Stimulated activated naive CD8-positive, alpha-beta T cell treated with anti-CD3 and anti-CD28 coated beads, Interleukin-15, amount 100 ng/mL, for 72 hours (primary cell): Measurements from ENCODE around the gene MCM3.

Experiments used
- ATAC-seq: fragments of 150-1000 bp; cut with Tn5 transposase; 2 replicates; pipeline ENCODE4 v1.10.0; 2021; ENCODE audit warnings: mild to moderate bottlenecking, moderate library complexity
- DNase-seq, 2 donors: peaks; one replicate each; pipeline ENCODE4 v3.0.0; 2021 to 2022
- H3K27ac Mint-ChIP-seq, 2 donors: one replicate each; pipeline ENCODE4 v1.8.0; 2022; ENCODE audit warnings: mild to moderate bottlenecking in 2 of 2, mixed read lengths in 2 of 2, moderate library complexity in 2 of 2
- H3K27me3 Mint-ChIP-seq: one replicate; pipeline ENCODE4 v1.8.0; 2022; ENCODE audit warnings: mixed read lengths
- H3K4me1 Mint-ChIP-seq: one replicate; pipeline ENCODE4 v1.8.0; 2022; ENCODE audit warnings: mild to moderate bottlenecking, mixed read lengths
- H3K4me3 Mint-ChIP-seq, 2 donors: one replicate each; pipeline ENCODE4 v1.8.0; 2022; ENCODE audit warnings: mild to moderate bottlenecking in 2 of 2, mixed read lengths in 2 of 2, moderate library complexity in 1 of 2
- H3K9me3 Mint-ChIP-seq, 2 donors: one replicate each; pipeline ENCODE4 v1.8.0; 2022; ENCODE audit warnings: mixed read lengths in 2 of 2

Gene MCM3

GRCh38 chr6:52284460-52285176 is at the start of gene MCM3:
MCM3 (minus strand) TSS chr6:52284742; CDS start chr6:52284674, 68 bp downstream.
- Mint-ChIP-seq H3K4me1 (peaks cover 54% of the 10 kb centered on the region), H3K4me3 (peak within 1 kb of the TSS in 1 of 2 donors; percentile 76), H3K9me3 (no peaks in the 10 kb centered on the region), H3K27me3 (no peaks in the 10 kb centered on the region), H3K27ac (peak within 1 kb of the TSS in 1 of 2 donors; percentile 63)
- peak; percentile 95 to 99 for DNase-seq
- peak; percentile 98 for ATAC-seq

DNA sequence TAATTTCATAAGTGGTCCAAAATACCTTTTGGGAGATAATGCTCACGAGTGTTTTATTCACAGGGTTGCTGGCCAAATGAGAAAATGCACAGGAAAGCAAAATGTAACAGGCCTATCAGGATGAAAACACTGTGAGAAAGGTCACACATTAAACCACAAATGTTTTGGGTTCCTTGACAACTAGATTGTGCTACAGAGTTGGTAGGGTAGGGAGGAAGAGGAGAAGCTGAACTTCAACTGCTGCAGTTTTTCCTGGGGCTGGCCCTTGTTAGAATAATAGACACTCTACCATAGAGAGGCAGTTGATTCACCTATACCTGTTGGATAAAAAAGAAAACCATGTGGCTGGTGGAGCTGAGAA is 49.3 kb upstream of the MCM3 start:
- DNase-seq = no peak
- H3K9me3 Mint-ChIP-seq = no peaks in the 10 kb centered on the region
- peak; percentile 58 for ATAC-seq
- peak overlapping the region in 1 of 2 donors; percentile 13 for H3K27ac Mint-ChIP-seq
- peak overlapping the region in 1 of 2 donors; percentile 12 for H3K4me3 Mint-ChIP-seq
- H3K27me3 Mint-ChIP-seq = no peaks in the 10 kb centered on the region
- peaks cover 70% of the 10 kb centered on the region for H3K4me1 Mint-ChIP-seq

- Mint-ChIP-seq H3K4me3 (no peak overlapping the region), H3K4me1 (peaks cover 53% of the 10 kb centered on the region), H3K27me3 (no peaks in the 10 kb centered on the region), H3K9me3 (no peaks in the 10 kb centered on the region), H3K27ac (no peak overlapping the region)
- no peak for DNase-seq
- no peak for ATAC-seq
Observed at GRCh38 chr6:52331793-52332457, 47.4 kb upstream of the MCM3 start.

- H3K4me3 Mint-ChIP-seq = no peak overlapping the region
- ATAC-seq = no peak
- peak overlapping the region in 1 of 2 donors; percentile 9 for H3K27ac Mint-ChIP-seq
- H3K9me3 Mint-ChIP-seq = no peaks in the 10 kb centered on the region
- no peak for DNase-seq
- H3K27me3 Mint-ChIP-seq = no peaks in the 10 kb centered on the region
- peaks cover 39% of the 10 kb centered on the region for H3K4me1 Mint-ChIP-seq
Observed at GRCh38 chr6:52330470-52330869, 45.9 kb upstream of the MCM3 start.

DNA sequence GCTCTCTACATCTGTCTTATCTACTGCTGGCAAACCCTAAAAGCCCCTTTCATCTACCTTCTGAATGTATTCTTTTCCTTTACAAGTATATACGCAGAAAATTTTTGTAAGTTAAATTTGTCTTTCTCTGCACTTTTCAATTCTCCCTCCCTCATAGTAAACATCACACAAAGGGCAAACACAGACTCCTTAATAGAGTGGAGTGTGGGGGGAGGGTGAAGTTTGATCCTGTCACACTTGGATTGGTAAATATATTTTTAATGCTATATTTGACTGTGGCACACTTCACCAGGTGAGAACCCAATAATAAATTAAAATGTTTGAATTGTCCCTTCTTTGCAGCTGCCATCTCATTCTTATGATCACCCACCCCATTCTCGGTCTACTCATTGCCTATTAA is 44.2 kb upstream of the MCM3 start:
- H3K27me3 Mint-ChIP-seq = no peaks in the 10 kb centered on the region
- no peaks in the 10 kb centered on the region for H3K9me3 Mint-ChIP-seq
- H3K4me1 Mint-ChIP-seq = peaks cover 21% of the 10 kb centered on the region
- DNase-seq = no peak
- H3K4me3 Mint-ChIP-seq = no peak overlapping the region
- ATAC-seq = no peak
- H3K27ac Mint-ChIP-seq = no peak overlapping the region

- no peak for ATAC-seq
- Mint-ChIP-seq H3K4me3 (no peak overlapping the region), H3K9me3 (no peaks in the 10 kb centered on the region), H3K27me3 (no peaks in the 10 kb centered on the region), H3K27ac (no peak overlapping the region), H3K4me1 (peaks cover 17% of the 10 kb centered on the region)
- no peak for DNase-seq
Observed at GRCh38 chr6:52328303-52328662, 43.7 kb upstream of the MCM3 start.

- no peak for DNase-seq
- H3K27me3 Mint-ChIP-seq = no peaks in the 10 kb centered on the region
- H3K4me1 Mint-ChIP-seq = peaks cover 8% of the 10 kb centered on the region
- ATAC-seq = no peak
- no peak overlapping the region for H3K27ac Mint-ChIP-seq
- no peak overlapping the region for H3K4me3 Mint-ChIP-seq
- H3K9me3 Mint-ChIP-seq = no peaks in the 10 kb centered on the region
Observed at GRCh38 chr6:52326540-52327364, 42.2 kb upstream of the MCM3 start.

GRCh38 chr6:52325695-52326471 is 41.3 kb upstream of the MCM3 start:
- Mint-ChIP-seq H3K4me3 (no peak overlapping the region), H3K27ac (no peak overlapping the region), H3K4me1 (peaks cover 6% of the 10 kb centered on the region), H3K27me3 (no peaks in the 10 kb centered on the region), H3K9me3 (no peaks in the 10 kb centered on the region)
- ATAC-seq (no peak), DNase-seq (no peak)

DNA sequence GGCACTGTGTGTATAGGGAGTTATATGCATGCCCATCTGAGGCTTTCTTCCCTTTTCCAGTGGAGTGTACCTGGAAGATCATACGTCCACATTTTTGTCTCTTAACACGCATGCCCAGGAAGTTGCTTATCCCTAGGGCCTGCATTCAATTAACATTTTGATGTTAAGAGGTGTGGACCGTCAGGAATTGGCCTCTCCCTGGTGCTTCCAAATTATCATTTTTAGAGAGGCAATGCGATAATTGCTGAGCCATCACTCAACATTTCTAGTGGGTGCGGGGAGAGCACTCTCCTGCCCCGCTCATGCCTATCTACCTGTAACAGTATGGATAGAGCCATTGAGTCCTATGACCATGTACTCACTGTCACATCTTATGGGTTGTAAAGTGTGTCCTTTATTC is 39.6 kb upstream of the MCM3 start:
- DNase-seq (no peak), ATAC-seq (no peak)
- peaks cover 10% of the 10 kb centered on the region for H3K4me1 Mint-ChIP-seq
- H3K27ac Mint-ChIP-seq = no peak overlapping the region
- H3K27me3 Mint-ChIP-seq = no peaks in the 10 kb centered on the region
- no peak overlapping the region for H3K4me3 Mint-ChIP-seq
- H3K9me3 Mint-ChIP-seq = no peaks in the 10 kb centered on the region

DNA sequence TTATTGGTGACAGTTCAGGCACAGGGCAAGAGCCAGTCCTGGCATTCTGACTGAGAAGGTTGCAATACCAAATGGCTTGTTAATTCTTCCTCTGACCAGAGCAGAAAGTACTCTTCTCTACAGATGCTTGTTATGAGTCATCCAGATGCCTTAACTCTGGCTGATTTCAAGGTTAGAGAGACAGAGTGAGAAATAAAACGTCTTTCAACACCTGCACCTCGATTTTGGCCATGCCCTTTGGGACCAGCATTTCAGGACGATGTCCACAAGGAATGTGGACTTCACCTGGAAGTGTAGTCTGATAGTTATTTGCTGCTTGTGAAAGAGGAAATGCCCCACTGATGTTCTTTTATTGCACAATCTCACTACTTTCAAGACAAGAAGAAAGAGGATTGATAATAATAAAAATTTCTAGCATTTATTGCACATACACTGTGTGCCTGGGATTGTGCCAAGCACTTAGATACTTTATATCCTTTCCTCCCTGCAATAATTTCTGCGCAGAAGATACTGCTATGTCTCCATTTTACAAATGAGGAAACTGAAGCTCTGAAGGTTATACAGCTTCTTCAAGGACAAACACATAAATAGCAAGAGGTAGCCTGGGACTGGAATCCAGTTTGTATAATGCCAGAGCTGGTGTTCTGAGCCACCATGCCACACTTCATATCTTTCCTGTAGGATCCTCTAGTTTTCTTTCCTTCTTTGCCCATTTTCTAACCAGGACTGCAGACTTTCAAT is 33.5 kb upstream of the MCM3 start:
- H3K4me1 Mint-ChIP-seq = peaks cover 28% of the 10 kb centered on the region
- no peak overlapping the region for H3K27ac Mint-ChIP-seq
- ATAC-seq (peak; percentile 97), DNase-seq (no peak)
- H3K9me3 Mint-ChIP-seq = no peaks in the 10 kb centered on the region
- no peaks in the 10 kb centered on the region for H3K27me3 Mint-ChIP-seq
- no peak overlapping the region for H3K4me3 Mint-ChIP-seq

DNA sequence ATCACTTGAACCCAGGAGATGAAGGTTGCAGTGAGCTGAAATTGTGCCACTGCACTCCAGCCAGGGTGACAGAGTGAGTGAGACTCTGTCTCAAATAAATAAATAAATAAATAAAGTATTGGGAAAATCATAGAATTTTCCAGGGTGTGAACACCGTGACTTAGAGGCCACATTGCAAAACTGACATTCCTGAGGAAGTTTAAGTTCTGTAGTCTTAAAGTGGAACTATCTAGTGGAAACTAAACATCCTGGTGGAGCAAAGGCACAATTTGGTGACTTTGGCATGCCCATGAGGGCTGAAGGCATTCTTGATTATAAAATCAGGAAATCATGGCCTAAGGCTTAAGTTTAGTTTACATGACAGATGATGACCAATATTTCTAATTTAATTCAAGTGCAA is 32.7 kb upstream of the MCM3 start:
- H3K4me1 Mint-ChIP-seq = peaks cover 25% of the 10 kb centered on the region
- H3K27me3 Mint-ChIP-seq = no peaks in the 10 kb centered on the region
- H3K4me3 Mint-ChIP-seq = no peak overlapping the region
- no peak for DNase-seq
- ATAC-seq = no peak
- no peak overlapping the region for H3K27ac Mint-ChIP-seq
- H3K9me3 Mint-ChIP-seq = no peaks in the 10 kb centered on the region

- ATAC-seq = no peak
- Mint-ChIP-seq H3K27me3 (no peaks in the 10 kb centered on the region), H3K4me3 (no peak overlapping the region), H3K4me1 (peaks cover 27% of the 10 kb centered on the region), H3K27ac (no peak overlapping the region), H3K9me3 (no peaks in the 10 kb centered on the region)
- no peak for DNase-seq
Observed at GRCh38 chr6:52314752-52315151, 30.2 kb upstream of the MCM3 start.

- H3K27me3 Mint-ChIP-seq = no peaks in the 10 kb centered on the region
- ATAC-seq = no peak
- H3K4me1 Mint-ChIP-seq = peaks cover 27% of the 10 kb centered on the region
- no peaks in the 10 kb centered on the region for H3K9me3 Mint-ChIP-seq
- no peak overlapping the region for H3K27ac Mint-ChIP-seq
- H3K4me3 Mint-ChIP-seq = no peak overlapping the region
- no peak for DNase-seq
Observed at GRCh38 chr6:52312461-52312860, 27.9 kb upstream of the MCM3 start.

DNA sequence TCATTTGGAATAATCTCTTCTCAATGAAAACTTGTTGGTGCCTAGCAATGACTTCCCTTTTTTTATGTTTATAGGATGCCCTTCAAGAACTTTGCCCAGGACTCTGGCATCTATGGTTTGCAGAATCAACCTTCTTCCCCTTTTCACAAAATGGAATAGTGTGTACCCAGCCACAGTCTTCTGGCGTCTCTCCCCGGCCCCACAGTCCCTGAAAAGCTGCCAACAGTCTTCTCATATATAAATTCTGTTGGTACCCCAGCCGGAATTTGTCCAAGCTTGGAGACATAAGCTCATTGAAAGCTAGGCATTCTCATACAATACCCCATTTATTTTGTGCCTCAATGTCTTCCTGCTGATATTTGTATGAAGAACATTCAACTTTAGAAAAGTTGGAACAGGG is 26.4 kb upstream of the MCM3 start:
- DNase-seq (no peak), ATAC-seq (no peak)
- no peak overlapping the region for H3K27ac Mint-ChIP-seq
- H3K9me3 Mint-ChIP-seq = no peaks in the 10 kb centered on the region
- no peak overlapping the region for H3K4me3 Mint-ChIP-seq
- H3K27me3 Mint-ChIP-seq = no peaks in the 10 kb centered on the region
- H3K4me1 Mint-ChIP-seq = peaks cover 41% of the 10 kb centered on the region

DNA sequence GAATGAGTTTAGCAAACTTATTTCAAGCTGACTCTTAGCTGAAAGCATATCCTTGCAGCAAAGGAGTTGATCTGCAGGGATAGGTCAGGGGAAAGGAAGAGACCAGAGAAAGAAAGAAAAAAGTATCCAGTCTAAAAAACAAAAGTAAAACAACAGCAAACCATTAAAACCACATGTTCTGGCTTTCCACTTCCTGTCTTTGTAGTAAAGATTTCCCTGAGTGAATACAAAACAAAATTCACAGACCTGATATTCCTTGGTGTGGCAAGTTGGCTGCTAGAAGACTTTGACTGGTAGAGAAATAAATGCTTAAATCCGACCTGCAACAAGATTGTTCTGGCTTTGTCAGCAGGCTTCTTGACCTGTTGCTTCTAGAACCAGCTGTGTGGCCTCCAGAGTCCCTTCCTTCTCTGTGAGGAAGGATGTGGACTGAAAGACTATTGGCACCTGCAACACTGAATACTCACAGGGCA is 23.4 kb upstream of the MCM3 start:
- Mint-ChIP-seq H3K9me3 (no peaks in the 10 kb centered on the region), H3K4me3 (peak overlapping the region; percentile 76 to 84), H3K4me1 (peaks cover 71% of the 10 kb centered on the region), H3K27me3 (no peaks in the 10 kb centered on the region), H3K27ac (peak overlapping the region; percentile 85 to 96)
- ATAC-seq (peak; percentile 51), DNase-seq (no peak)
